ENCODE results near the gene TRIM14. TPM values are rescaled to one million over a fixed set of nuclear protein-coding genes. Genes with fewer than 3 reads are reported as not detected.

Gene TRIM14
- total RNA-seq, 1 donor, result 13.4 TPM

GRCh38 chr9:98142925-98143481, 24.0 kb upstream of the TRIM14 start:
- no peak for DNase-seq (ENCODE audit: low read depth)
- no peak for TF ChIP-seq CTCF (IDR thresholded peaks at IDR 0.05; ENCODE audit: insufficient read depth, low read depth, low read length)

GRCh38 chr9:98142182-98142907, 23.3 kb upstream of the TRIM14 start:
- no peak for DNase-seq (ENCODE audit: low read depth)
- H3K4me3 ChIP-seq (ENCODE audit: low read depth, low read length), result no peak overlapping the region
- no peak for TF ChIP-seq CTCF (IDR thresholded peaks at IDR 0.05; ENCODE audit: insufficient read depth, low read depth, low read length)

More at GRCh38 chr9:98142925-98143481, 24.0 kb upstream of the TRIM14 start:
- no peak overlapping the region for H3K4me3 ChIP-seq (ENCODE audit: low read depth, low read length)

- no peak for TF ChIP-seq CTCF (IDR thresholded peaks at IDR 0.05; ENCODE audit: insufficient read depth, low read depth, low read length)
- no peak overlapping the region for H3K4me3 ChIP-seq (ENCODE audit: low read depth, low read length)
- DNase-seq (ENCODE audit: low read depth), result no peak
These were observed 21.5 kb upstream of the TRIM14 start for GRCh38 chr9:98140503-98140902.

- no peak for DNase-seq (ENCODE audit: low read depth)
- no peak overlapping the region for H3K4me3 ChIP-seq (ENCODE audit: low read depth, low read length)
- TF ChIP-seq CTCF (IDR thresholded peaks at IDR 0.05; ENCODE audit: insufficient read depth, low read depth, low read length), result no peak
These were observed 17.5 kb upstream of the TRIM14 start for GRCh38 chr9:98136489-98136888.

GRCh38 chr9:98135938-98136337, 16.9 kb upstream of the TRIM14 start:
- no peak overlapping the region for H3K4me3 ChIP-seq (ENCODE audit: low read depth, low read length)
- TF ChIP-seq CTCF (IDR thresholded peaks at IDR 0.05; ENCODE audit: insufficient read depth, low read depth, low read length), result no peak
- DNase-seq (ENCODE audit: low read depth), result no peak

GRCh38 chr9:98135558-98135934, 16.5 kb upstream of the TRIM14 start:
- H3K4me3 ChIP-seq (ENCODE audit: low read depth, low read length), result no peak overlapping the region
- TF ChIP-seq CTCF (IDR thresholded peaks at IDR 0.05; ENCODE audit: insufficient read depth, low read depth, low read length), result no peak
- DNase-seq (ENCODE audit: low read depth), result no peak
